ENCODE measurements around the gene FARP1. TPM values are rescaled to one million over a fixed set of nuclear protein-coding genes. Genes with fewer than 3 reads are reported as not detected.
"Not testable (repeated sequence)": the region's sequence is repeated elsewhere in the genome, so short reads cannot be mapped to it uniquely, and the experiment has no call there.

The FARP1 gene
- total and polyA plus RNA-seq, 8 donors = 11.6 to 319 (median 70.3) TPM

GRCh38 chr13:98270819-98271218 is 127.9 kb downstream of the FARP1 start:
- Histone ChIP-seq H3K9me3 (no peaks in the 10 kb centered on the region), H3K36me3 (no peaks in the 10 kb centered on the region), H3K4me1 (peaks cover 27 to 63% (median 42%) of the 10 kb centered on the region in 4 donors), H3K27ac (no peak overlapping the region), H3K4me3 (no peak overlapping the region), H3K27me3 (no peaks in the 10 kb centered on the region)
- 91 to 96% (median 94%) methylated on average over 9 of the region's 9 CpGs for WGBS, 5 donors
- TF ChIP-seq POLR2AphosphoS5 (IDR thresholded peaks at IDR 0.05) (no peak), POLR2A (IDR thresholded peaks at IDR 0.05) (no peak), CTCF (IDR thresholded peaks at IDR 0.05) (no peak), EP300 (IDR thresholded peaks at IDR 0.05) (no peak)
- intact Hi-C loops (cut with DNase I; ENCODE audit: low total_unique reads) = no loop called here
- no peak for DNase-seq

- intact Hi-C loops (cut with DNase I; ENCODE audit: low total_unique reads) = not testable (repeated sequence)
These were observed 128.8 kb downstream of the FARP1 start for GRCh38 chr13:98271646-98272045.

GRCh38 chr13:98272549-98272948 is 129.7 kb downstream of the FARP1 start:
- Histone ChIP-seq H3K4me1 (peaks cover 12 to 63% (median 34%) of the 10 kb centered on the region in 4 donors), H3K36me3 (no peaks in the 10 kb centered on the region), H3K27ac (peak overlapping the region in 1 of 5 donors; percentile 8), H3K4me3 (no peak overlapping the region), H3K27me3 (no peaks in the 10 kb centered on the region), H3K9me3 (no peaks in the 10 kb centered on the region)
- DNase-seq = no peak
- WGBS, 5 donors = 55 to 71% (median 58%) methylated on average over 1 of the region's 1 CpG
- intact Hi-C loops (cut with DNase I; ENCODE audit: low total_unique reads) = no loop called here
- TF ChIP-seq POLR2A (IDR thresholded peaks at IDR 0.05) (no peak), CTCF (IDR thresholded peaks at IDR 0.05) (no peak), POLR2AphosphoS5 (IDR thresholded peaks at IDR 0.05) (no peak), EP300 (IDR thresholded peaks at IDR 0.05) (no peak)

More at GRCh38 chr13:98271646-98272045, 128.8 kb downstream of the FARP1 start:
- not testable (repeated sequence) for H3K27me3 ChIP-seq, H3K9me3 ChIP-seq, H3K36me3 ChIP-seq, H3K4me3 ChIP-seq, DNase-seq, H3K27ac ChIP-seq
- WGBS, 5 donors = 32 to 54% (median 51%) methylated on average over 3 of the region's 3 CpGs
- H3K4me1 ChIP-seq = peaks cover 21 to 63% (median 39%) of the 10 kb centered on the region in 4 donors

- peaks cover 5 to 61% (median 28%) of the 10 kb centered on the region in 4 donors for H3K4me1 ChIP-seq
- intact Hi-C loops (cut with DNase I; ENCODE audit: low total_unique reads) = no loop called here
- WGBS, 5 donors = 70 to 79% (median 74%) methylated on average over 9 of the region's 9 CpGs
- TF ChIP-seq POLR2A (IDR thresholded peaks at IDR 0.05) (no peak), CTCF (IDR thresholded peaks at IDR 0.05) (no peak), POLR2AphosphoS5 (IDR thresholded peaks at IDR 0.05) (no peak), EP300 (IDR thresholded peaks at IDR 0.05) (no peak)
- no peak overlapping the region for H3K4me3 ChIP-seq
- H3K27ac ChIP-seq = no peak overlapping the region
- DNase-seq = no peak
- no peaks in the 10 kb centered on the region for H3K36me3 ChIP-seq
- H3K27me3 ChIP-seq = no peaks in the 10 kb centered on the region
- H3K9me3 ChIP-seq = no peaks in the 10 kb centered on the region
These were observed 130.4 kb downstream of the FARP1 start for GRCh38 chr13:98273067-98273823.
